GM23338 (cell line): ENCODE results near the gene BBX. TPM values are rescaled to one million over a fixed set of nuclear protein-coding genes. Genes with fewer than 3 reads are reported as not detected.

Source experiments
- ATAC-seq: fragments of 200-7000 bp; cut with Tn5 transposase; 3 replicates; pipeline ENCODE4 v1.9.1; 2020
- DNase-seq: peaks from one replicate; pipeline ENCODE4 v3.0.0-alpha.2; 2015; ENCODE audit warnings: low spot score
- H2AFZ ChIP-seq: fragments of 200-600 bp; sonication (generic); 2 replicates; pipeline ENCODE4 v1.8.0; 2016; ENCODE audit warnings: antibody characterized with exemption, mild to moderate bottlenecking, moderate library complexity
- H3F3A ChIP-seq: fragments of 200-600 bp; sonication (generic); replicated peaks from 2 replicates; pipeline ENCODE4 v1.8.0; 2017; ENCODE audit warnings: antibody characterized with exemption, mixed run types, low read depth
- H3K27ac ChIP-seq: fragments of 200-600 bp; sonication (generic); 2 replicates; pipeline ENCODE4 v1.6.1; 2016; ENCODE audit warnings: low read depth
- H3K27me3 ChIP-seq: fragments of 200-600 bp; sonication (generic); 2 replicates; pipeline ENCODE4 v1.8.0; 2016; ENCODE audit warnings: mild to moderate bottlenecking, mixed run types, moderate library complexity; ENCODE audit not compliant: insufficient read depth
- H3K36me3 ChIP-seq: fragments of 200-600 bp; sonication (generic); 2 replicates; pipeline ENCODE4 v1.8.0; 2016; ENCODE audit warnings: mild to moderate bottlenecking; ENCODE audit not compliant: insufficient read depth
- H3K4me1 ChIP-seq: fragments of 200-600 bp; sonication (generic); 2 replicates; pipeline ENCODE4 v1.8.0; 2016; ENCODE audit warnings: mild to moderate bottlenecking, moderate library complexity; ENCODE audit not compliant: insufficient read depth
- H3K4me2 ChIP-seq: fragments of 200-600 bp; sonication (generic); 2 replicates; pipeline ENCODE4 v1.7.1; 2017; ENCODE audit warnings: mixed run types
- H3K4me3 ChIP-seq: fragments of 200-600 bp; sonication (generic); 2 replicates; pipeline ENCODE4 v1.6.1; 2016; ENCODE audit warnings: mixed run types
- H3K79me2 ChIP-seq: fragments of 200-600 bp; sonication (generic); replicated peaks from 2 replicates; pipeline ENCODE4 v1.8.0; 2017; ENCODE audit warnings: mild to moderate bottlenecking; ENCODE audit not compliant: insufficient read depth
- H3K9me2 ChIP-seq: fragments of 200-600 bp; sonication (generic); 2 replicates; pipeline ENCODE4 v1.8.0; 2017; ENCODE audit not compliant: insufficient read depth
- H4K20me1 ChIP-seq: fragments of 200-600 bp; sonication (generic); replicated peaks from 2 replicates; pipeline ENCODE4 v1.8.0; 2017; ENCODE audit warnings: mild to moderate bottlenecking; ENCODE audit not compliant: insufficient read depth
- H3K27ac Mint-ChIP-seq: 2 replicates; pipeline ENCODE4 v1.8.0; 2020; ENCODE audit warnings: inconsistent platforms, mild to moderate bottlenecking, moderate library complexity, mixed read lengths
- H3K27me3 Mint-ChIP-seq: 3 replicates; pipeline ENCODE4 v1.8.0; 2022; ENCODE audit warnings: low read depth, mild to moderate bottlenecking, moderate library complexity, mixed read lengths, inconsistent platforms; ENCODE audit not compliant: insufficient read depth, poor library complexity
- H3K36me3 Mint-ChIP-seq: 3 replicates; pipeline ENCODE4 v1.8.0; 2021; ENCODE audit warnings: low read depth, mild to moderate bottlenecking, inconsistent platforms, moderate library complexity, mixed read lengths
- H3K4me1 Mint-ChIP-seq: 3 replicates; pipeline ENCODE4 v1.8.0; 2020; ENCODE audit warnings: mild to moderate bottlenecking, inconsistent platforms, mixed read lengths
- H3K4me3 Mint-ChIP-seq: 3 replicates; pipeline ENCODE4 v1.8.0; 2021; ENCODE audit warnings: moderate library complexity, mild to moderate bottlenecking, inconsistent platforms, mixed read lengths
- H3K9me3 Mint-ChIP-seq: 3 replicates; pipeline ENCODE4 v1.8.0; 2020; ENCODE audit warnings: moderate library complexity, mild to moderate bottlenecking, inconsistent platforms, mixed read lengths
- CREB1 ChIP-seq: fragments of 250-450 bp; sonication (Bioruptor Pico); IDR thresholded peaks from 2 replicates; pipeline ENCODE4 v1.5.0; 2020; ENCODE audit warnings: low read depth, mild to moderate bottlenecking, moderate library complexity
- EZH2 ChIP-seq: fragments of 200-600 bp; sonication (generic); IDR thresholded peaks from one replicate; pipeline ENCODE4 v1.8.0; 2017; ENCODE audit warnings: antibody characterized with exemption, mild to moderate bottlenecking, low read depth; ENCODE audit not compliant: unreplicated experiment
- EZH2phosphoT487 ChIP-seq: fragments of 200-600 bp; sonication (generic); IDR thresholded peaks from one replicate; pipeline ENCODE4 v1.8.1; 2018; ENCODE audit warnings: antibody characterized with exemption; ENCODE audit not compliant: unreplicated experiment
- JUNB ChIP-seq: IDR thresholded peaks from one replicate; pipeline ENCODE4 v1.6.1; 2016; ENCODE audit warnings: antibody characterized with exemption; ENCODE audit not compliant: unreplicated experiment
- NANOG ChIP-seq: IDR thresholded peaks from 2 replicates; pipeline ENCODE4 v1.6.1; 2016; ENCODE audit warnings: antibody characterized with exemption, borderline replicate concordance
- POLR2AphosphoS5 ChIP-seq: IDR thresholded peaks from 2 replicates; pipeline ENCODE4 v1.6.1; 2016; ENCODE audit warnings: antibody characterized with exemption, low read depth
- STAT1 ChIP-seq: IDR thresholded peaks from one replicate; pipeline ENCODE4 v1.6.1; 2016; ENCODE audit warnings: antibody characterized with exemption; ENCODE audit not compliant: unreplicated experiment
- ZNF331 ChIP-seq: fragments of 250-450 bp; sonication (Bioruptor Pico); IDR thresholded peaks from 2 replicates; pipeline ENCODE4 v1.5.0; 2020; ENCODE audit warnings: low read depth, mild to moderate bottlenecking, moderate library complexity
- polyA plus RNA-seq: library from polyadenylated mRNA; unstranded; fragments of >200 nt; fragmentation: Nextera tagmentation; extraction: Ambion mirVana; gene quantifications from 2 replicates; pipeline ENCODE4 v1.2.1, GENCODE V29; 2016
- total RNA-seq: library from RNA; depleted of rRNA; stranded (reverse); fragments of >200 nt; shearing (Covaris generic); gene quantifications from 2 replicates; pipeline ENCODE4 v1.2.3, GENCODE V29; 2014
- TF ChIP-seq, protein P1 (sequence below): IDR thresholded peaks from one replicate; pipeline ENCODE4 v1.6.1; 2018; ENCODE audit warnings: antibody characterized with exemption; ENCODE audit not compliant: unreplicated experiment
- TF ChIP-seq, protein P2 (sequence below), 2 experiments: fragments of 200-600 bp in 1 of 2; sonication (generic) in 1 of 2; conservative IDR thresholded peaks; 2 replicates each; pipeline versions ENCODE4 v1.5.1 to v1.6.1; 2016 to 2017; ENCODE audit warnings: antibody characterized with exemption in 2 of 2, low read depth in 2 of 2, mild to moderate bottlenecking in 2 of 2, moderate library complexity in 1 of 2
- TF ChIP-seq, protein P3 (sequence below): IDR thresholded peaks from 2 replicates; pipeline ENCODE4 v1.6.1; 2016; ENCODE audit warnings: antibody characterized with exemption

The BBX gene
- total and polyA plus RNA-seq, 2 experiments from 2014 or later, result 35.2 to 44.1 TPM

DNA sequence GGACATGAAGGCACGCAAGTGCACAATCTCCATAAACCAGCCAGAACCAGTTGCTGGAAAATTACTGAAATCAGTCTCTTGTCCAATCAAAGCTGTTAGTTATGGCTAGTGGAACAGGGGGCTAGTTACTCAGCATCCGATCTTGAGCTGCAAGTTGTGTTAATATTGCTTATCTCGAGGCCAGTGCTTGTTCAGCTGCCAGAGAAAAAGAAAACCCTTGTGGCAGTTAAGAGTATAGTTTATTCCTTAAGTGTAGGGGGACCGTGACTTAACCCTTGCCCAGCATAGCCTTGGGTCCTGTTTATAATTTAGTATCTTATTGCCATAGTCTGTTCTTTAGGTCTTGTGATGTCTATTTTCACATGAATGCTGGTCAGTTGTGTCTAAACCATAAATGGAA lies 299.5 kb downstream of the BBX start:
- H3K4me1 Mint-ChIP-seq, result peaks cover 9% of the 10 kb centered on the region
- DNase-seq (peak; percentile 40), ATAC-seq (peak; percentile 75)
- H3K36me3 Mint-ChIP-seq, result no peaks in the 10 kb centered on the region
- Histone ChIP-seq H2AFZ (peak overlapping the region; percentile 47), H3K9me2 (no peaks in the 10 kb centered on the region), H3K4me1 (no peaks in the 10 kb centered on the region), H3K36me3 (no peaks in the 10 kb centered on the region), H3F3A (no peaks in the 10 kb centered on the region), H3K79me2 (no peaks in the 10 kb centered on the region), H3K27ac (no peak overlapping the region), H3K27me3 (no peaks in the 10 kb centered on the region), H4K20me1 (no peaks in the 10 kb centered on the region), H3K4me2 (no peak overlapping the region), H3K4me3 (no peak overlapping the region)
- peaks cover 3% of the 10 kb centered on the region for H3K27me3 Mint-ChIP-seq
- TF ChIP-seq, protein P1, sequence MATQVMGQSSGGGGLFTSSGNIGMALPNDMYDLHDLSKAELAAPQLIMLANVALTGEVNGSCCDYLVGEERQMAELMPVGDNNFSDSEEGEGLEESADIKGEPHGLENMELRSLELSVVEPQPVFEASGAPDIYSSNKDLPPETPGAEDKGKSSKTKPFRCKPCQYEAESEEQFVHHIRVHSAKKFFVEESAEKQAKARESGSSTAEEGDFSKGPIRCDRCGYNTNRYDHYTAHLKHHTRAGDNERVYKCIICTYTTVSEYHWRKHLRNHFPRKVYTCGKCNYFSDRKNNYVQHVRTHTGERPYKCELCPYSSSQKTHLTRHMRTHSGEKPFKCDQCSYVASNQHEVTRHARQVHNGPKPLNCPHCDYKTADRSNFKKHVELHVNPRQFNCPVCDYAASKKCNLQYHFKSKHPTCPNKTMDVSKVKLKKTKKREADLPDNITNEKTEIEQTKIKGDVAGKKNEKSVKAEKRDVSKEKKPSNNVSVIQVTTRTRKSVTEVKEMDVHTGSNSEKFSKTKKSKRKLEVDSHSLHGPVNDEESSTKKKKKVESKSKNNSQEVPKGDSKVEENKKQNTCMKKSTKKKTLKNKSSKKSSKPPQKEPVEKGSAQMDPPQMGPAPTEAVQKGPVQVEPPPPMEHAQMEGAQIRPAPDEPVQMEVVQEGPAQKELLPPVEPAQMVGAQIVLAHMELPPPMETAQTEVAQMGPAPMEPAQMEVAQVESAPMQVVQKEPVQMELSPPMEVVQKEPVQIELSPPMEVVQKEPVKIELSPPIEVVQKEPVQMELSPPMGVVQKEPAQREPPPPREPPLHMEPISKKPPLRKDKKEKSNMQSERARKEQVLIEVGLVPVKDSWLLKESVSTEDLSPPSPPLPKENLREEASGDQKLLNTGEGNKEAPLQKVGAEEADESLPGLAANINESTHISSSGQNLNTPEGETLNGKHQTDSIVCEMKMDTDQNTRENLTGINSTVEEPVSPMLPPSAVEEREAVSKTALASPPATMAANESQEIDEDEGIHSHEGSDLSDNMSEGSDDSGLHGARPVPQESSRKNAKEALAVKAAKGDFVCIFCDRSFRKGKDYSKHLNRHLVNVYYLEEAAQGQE, result no peak
- TF ChIP-seq, protein P2, sequence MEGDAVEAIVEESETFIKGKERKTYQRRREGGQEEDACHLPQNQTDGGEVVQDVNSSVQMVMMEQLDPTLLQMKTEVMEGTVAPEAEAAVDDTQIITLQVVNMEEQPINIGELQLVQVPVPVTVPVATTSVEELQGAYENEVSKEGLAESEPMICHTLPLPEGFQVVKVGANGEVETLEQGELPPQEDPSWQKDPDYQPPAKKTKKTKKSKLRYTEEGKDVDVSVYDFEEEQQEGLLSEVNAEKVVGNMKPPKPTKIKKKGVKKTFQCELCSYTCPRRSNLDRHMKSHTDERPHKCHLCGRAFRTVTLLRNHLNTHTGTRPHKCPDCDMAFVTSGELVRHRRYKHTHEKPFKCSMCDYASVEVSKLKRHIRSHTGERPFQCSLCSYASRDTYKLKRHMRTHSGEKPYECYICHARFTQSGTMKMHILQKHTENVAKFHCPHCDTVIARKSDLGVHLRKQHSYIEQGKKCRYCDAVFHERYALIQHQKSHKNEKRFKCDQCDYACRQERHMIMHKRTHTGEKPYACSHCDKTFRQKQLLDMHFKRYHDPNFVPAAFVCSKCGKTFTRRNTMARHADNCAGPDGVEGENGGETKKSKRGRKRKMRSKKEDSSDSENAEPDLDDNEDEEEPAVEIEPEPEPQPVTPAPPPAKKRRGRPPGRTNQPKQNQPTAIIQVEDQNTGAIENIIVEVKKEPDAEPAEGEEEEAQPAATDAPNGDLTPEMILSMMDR (conservative IDR thresholded peaks at IDR 0.05; ENCODE audit: low read depth in 2 of 2), result 0 out of 4 replicates have a peak, but pooled peaks of 1 of the 2 experiments have one; percentile 19
- TF ChIP-seq EZH2, result no peak
- H3K4me3 Mint-ChIP-seq, result no peak overlapping the region
- H3K27ac Mint-ChIP-seq, result no peak overlapping the region
- peaks cover 3% of the 10 kb centered on the region; the same call in 1 of the 3 replicates for H3K9me3 Mint-ChIP-seq

DNA sequence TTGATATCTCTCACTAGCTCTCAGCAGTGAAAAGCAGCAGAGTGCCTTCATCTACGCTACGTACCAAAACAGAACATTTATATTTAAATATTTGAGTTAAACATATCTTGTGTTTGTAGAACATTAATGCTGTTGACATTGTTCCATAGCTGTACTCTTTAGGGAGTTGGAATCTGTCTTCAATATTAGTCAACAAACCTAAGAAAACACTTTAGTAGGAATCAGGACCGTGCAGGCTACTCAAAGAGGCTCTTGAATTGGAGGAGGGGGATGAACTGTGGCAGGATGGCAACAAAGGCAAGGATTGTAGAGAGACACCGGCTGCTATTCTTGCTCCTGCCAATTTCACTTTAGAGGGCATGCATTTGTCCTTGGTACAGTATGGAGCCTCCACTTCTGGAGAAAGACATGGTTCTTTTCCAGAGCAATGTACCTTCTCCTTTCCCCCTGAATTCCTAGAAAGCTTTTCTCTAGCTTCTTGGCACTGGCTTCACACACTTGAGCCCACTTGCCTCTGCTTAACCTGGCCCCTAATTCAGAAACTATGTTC lies 302.1 kb downstream of the BBX start:
- Histone ChIP-seq H2AFZ (no peak overlapping the region), H3K27ac (no peak overlapping the region), H3K4me2 (no peak overlapping the region), H3K27me3 (no peaks in the 10 kb centered on the region), H3K4me3 (no peak overlapping the region), H3K79me2 (no peaks in the 10 kb centered on the region), H4K20me1 (no peaks in the 10 kb centered on the region), H3F3A (no peaks in the 10 kb centered on the region), H3K36me3 (no peaks in the 10 kb centered on the region), H3K4me1 (no peaks in the 10 kb centered on the region), H3K9me2 (no peaks in the 10 kb centered on the region)
- ATAC-seq (no peak), DNase-seq (no peak)
- H3K4me3 Mint-ChIP-seq, result no peak overlapping the region
- H3K36me3 Mint-ChIP-seq, result no peaks in the 10 kb centered on the region
- peaks cover 3% of the 10 kb centered on the region; the same call in 1 of the 3 replicates for H3K9me3 Mint-ChIP-seq
- H3K27ac Mint-ChIP-seq, result no peak overlapping the region
- peaks cover 4% of the 10 kb centered on the region; the same call in 2 of the 3 replicates for H3K4me1 Mint-ChIP-seq
- H3K27me3 Mint-ChIP-seq, result peaks cover 2% of the 10 kb centered on the region
- TF ChIP-seq JUNB, result no peak
- no peak for TF ChIP-seq POLR2AphosphoS5
- TF ChIP-seq EZH2phosphoT487, result no peak
- no peak for TF ChIP-seq EZH2
- TF ChIP-seq NANOG, result no peak
- no peak for TF ChIP-seq ZNF331 (CRISPR knock-in tag)
- TF ChIP-seq, protein P3, sequence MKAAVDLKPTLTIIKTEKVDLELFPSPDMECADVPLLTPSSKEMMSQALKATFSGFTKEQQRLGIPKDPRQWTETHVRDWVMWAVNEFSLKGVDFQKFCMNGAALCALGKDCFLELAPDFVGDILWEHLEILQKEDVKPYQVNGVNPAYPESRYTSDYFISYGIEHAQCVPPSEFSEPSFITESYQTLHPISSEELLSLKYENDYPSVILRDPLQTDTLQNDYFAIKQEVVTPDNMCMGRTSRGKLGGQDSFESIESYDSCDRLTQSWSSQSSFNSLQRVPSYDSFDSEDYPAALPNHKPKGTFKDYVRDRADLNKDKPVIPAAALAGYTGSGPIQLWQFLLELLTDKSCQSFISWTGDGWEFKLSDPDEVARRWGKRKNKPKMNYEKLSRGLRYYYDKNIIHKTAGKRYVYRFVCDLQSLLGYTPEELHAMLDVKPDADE, result no peak
- TF ChIP-seq, protein P2 (conservative IDR thresholded peaks at IDR 0.05; ENCODE audit: low read depth in 2 of 2), result no peak
- TF ChIP-seq STAT1, result no peak
- TF ChIP-seq CREB1 (CRISPR knock-in tag), result no peak
- TF ChIP-seq, protein P1, result no peak
